ENCODE data around the gene ALAS1.
A peak's percentile ranks its signal among the peaks of the same experiment; 100 is the strongest.

The ALAS1 gene

DNA sequence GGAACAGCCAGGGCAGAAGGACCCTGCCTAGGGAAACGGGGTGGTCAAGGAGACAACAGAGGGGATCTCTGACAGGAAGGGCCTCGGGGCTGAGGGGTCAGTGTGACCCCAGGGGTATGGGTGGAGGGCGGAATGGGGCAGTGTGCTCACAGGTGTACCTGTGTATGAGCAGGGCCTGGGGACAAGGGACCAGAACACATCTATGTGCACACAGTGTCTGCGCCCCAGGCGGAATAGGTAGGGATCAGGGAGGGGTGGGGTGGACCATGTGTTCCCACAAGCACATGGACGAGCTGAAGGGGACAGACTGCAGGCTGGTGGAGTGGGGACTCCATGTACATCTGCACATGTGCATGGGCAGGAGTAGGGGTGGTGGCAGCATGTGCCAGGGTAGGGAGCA, 32.5 kb downstream of the ALAS1 start:
- peaks cover 17% of the 10 kb centered on the region for H3K4me1 ChIP-seq (ENCODE audit: low read depth, poor library complexity, severe bottlenecking)

DNA sequence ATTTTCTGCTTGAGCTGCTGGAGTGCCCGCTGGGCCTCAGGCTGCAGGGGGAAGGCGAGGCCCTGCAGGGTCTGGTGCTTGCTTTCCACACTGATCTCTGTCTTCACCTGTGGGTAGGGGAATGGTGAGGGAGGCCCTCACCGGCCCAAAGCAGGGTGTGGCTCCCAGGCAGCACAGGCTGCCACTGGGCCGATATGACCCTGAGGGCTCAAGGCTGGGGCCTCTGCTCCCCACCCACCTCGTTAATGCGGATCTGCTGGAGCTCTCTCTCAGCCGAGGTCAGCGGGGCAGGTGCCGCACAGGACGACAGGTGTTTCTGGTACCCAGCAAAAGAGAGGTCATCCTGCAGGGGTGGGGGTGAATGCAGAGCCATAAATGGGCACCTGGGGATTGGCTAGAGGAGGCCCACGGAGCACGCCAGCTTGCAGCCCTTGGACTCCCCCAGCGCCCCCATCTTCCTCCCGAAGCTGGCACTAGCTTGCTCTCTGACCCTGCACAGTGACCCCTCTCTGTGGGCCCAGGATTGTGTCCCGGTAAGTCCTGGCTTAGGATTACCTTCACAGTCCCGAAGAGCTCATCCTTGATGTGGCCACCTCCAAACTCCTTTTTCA, 33.0 kb downstream of the ALAS1 start:
- Histone ChIP-seq H3K9ac (no peak overlapping the region), H3K4me1 (ENCODE audit: low read depth, poor library complexity, severe bottlenecking) (peaks cover 11% of the 10 kb centered on the region), H4K20me1 (ENCODE audit: insufficient read depth) (no peaks in the 10 kb centered on the region), H2AFZ (ENCODE audit: low read depth) (no peak overlapping the region), H3K4me2 (no peak overlapping the region), H3K4me3 (IDR thresholded peaks at IDR 0.05; ENCODE audit: insufficient read depth, low read depth, low read length) (no peak overlapping the region), H3K27me3 (ENCODE audit: insufficient read depth, low read depth) (no peaks in the 10 kb centered on the region), H3K27ac (no peak overlapping the region), H3K79me2 (ENCODE audit: insufficient read depth, low read depth) (no peaks in the 10 kb centered on the region), H3K36me3 (ENCODE audit: insufficient read depth) (no peaks in the 10 kb centered on the region)
- TF ChIP-seq, protein P1, sequence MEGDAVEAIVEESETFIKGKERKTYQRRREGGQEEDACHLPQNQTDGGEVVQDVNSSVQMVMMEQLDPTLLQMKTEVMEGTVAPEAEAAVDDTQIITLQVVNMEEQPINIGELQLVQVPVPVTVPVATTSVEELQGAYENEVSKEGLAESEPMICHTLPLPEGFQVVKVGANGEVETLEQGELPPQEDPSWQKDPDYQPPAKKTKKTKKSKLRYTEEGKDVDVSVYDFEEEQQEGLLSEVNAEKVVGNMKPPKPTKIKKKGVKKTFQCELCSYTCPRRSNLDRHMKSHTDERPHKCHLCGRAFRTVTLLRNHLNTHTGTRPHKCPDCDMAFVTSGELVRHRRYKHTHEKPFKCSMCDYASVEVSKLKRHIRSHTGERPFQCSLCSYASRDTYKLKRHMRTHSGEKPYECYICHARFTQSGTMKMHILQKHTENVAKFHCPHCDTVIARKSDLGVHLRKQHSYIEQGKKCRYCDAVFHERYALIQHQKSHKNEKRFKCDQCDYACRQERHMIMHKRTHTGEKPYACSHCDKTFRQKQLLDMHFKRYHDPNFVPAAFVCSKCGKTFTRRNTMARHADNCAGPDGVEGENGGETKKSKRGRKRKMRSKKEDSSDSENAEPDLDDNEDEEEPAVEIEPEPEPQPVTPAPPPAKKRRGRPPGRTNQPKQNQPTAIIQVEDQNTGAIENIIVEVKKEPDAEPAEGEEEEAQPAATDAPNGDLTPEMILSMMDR (conservative IDR thresholded peaks at IDR 0.05; ENCODE audit: low read depth, low read length) = no peak

More for the DNA sequence above, 32.5 kb downstream of the ALAS1 start:
- H3K27me3 ChIP-seq (ENCODE audit: insufficient read depth, low read depth) = no peaks in the 10 kb centered on the region
- no peaks in the 10 kb centered on the region for H3K36me3 ChIP-seq (ENCODE audit: insufficient read depth)
- H3K4me3 ChIP-seq (IDR thresholded peaks at IDR 0.05; ENCODE audit: insufficient read depth, low read depth, low read length) = no peak overlapping the region
- no peaks in the 10 kb centered on the region for H4K20me1 ChIP-seq (ENCODE audit: insufficient read depth)
- no peaks in the 10 kb centered on the region for H3K79me2 ChIP-seq (ENCODE audit: insufficient read depth, low read depth)
- no peak overlapping the region for H3K9ac ChIP-seq
- TF ChIP-seq, protein P1 (conservative IDR thresholded peaks at IDR 0.05; ENCODE audit: low read depth, low read length) = no peak
- no peak overlapping the region for H3K27ac ChIP-seq
- H3K4me2 ChIP-seq = no peak overlapping the region
- H2AFZ ChIP-seq (ENCODE audit: low read depth) = no peak overlapping the region

DNA sequence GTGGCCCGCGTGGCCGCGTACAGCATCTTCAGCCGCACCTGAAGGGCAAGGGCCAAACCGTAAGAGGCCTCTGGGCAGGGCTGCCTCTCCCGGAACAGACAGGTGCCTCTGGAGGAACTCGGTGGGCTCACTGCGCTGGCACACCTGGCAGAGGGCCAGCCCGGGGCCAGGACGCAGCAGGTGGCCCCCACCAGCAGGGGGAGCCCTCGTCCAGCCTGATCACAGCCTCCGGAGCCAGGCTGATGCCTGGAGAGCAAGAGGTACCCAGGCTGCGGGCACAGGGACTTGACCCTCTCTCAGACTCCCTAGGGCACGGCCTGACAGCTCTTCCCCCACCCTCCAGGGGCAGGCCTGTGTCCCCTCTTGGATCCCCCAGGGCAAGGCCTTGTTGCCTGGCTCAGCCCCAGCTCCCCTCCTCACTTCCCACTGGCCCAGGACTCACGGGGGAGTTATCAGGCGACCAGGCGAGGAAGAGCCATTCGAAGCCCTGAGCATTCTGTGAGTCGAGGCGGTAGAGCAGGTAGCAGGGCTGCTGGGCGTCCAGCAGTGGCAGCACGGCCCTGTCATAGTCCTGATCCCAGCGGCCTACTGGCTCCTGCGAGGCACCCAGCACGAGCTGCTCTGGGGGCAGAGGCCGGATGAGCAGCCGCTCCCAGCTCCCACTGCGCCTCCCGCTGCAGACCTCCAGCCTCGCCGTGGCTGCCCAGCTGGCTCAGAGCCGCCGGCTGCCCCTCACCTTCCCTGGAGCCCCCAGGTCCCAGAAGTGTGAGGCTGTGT, 33.7 kb downstream of the ALAS1 start:
- no peak overlapping the region for H2AFZ ChIP-seq (ENCODE audit: low read depth)
- no peak overlapping the region for H3K27ac ChIP-seq
- no peak overlapping the region for H3K4me3 ChIP-seq (IDR thresholded peaks at IDR 0.05; ENCODE audit: insufficient read depth, low read depth, low read length)
- H3K27me3 ChIP-seq (ENCODE audit: insufficient read depth, low read depth) = no peaks in the 10 kb centered on the region
- H3K4me1 ChIP-seq (ENCODE audit: low read depth, poor library complexity, severe bottlenecking) = peaks cover 10% of the 10 kb centered on the region
- no peak overlapping the region for H3K4me2 ChIP-seq
- H3K9ac ChIP-seq = no peak overlapping the region
- no peaks in the 10 kb centered on the region for H3K36me3 ChIP-seq (ENCODE audit: insufficient read depth)
- no peaks in the 10 kb centered on the region for H4K20me1 ChIP-seq (ENCODE audit: insufficient read depth)
- TF ChIP-seq, protein P1 (conservative IDR thresholded peaks at IDR 0.05; ENCODE audit: low read depth, low read length) = peak; percentile 70
- no peaks in the 10 kb centered on the region for H3K79me2 ChIP-seq (ENCODE audit: insufficient read depth, low read depth)

DNA sequence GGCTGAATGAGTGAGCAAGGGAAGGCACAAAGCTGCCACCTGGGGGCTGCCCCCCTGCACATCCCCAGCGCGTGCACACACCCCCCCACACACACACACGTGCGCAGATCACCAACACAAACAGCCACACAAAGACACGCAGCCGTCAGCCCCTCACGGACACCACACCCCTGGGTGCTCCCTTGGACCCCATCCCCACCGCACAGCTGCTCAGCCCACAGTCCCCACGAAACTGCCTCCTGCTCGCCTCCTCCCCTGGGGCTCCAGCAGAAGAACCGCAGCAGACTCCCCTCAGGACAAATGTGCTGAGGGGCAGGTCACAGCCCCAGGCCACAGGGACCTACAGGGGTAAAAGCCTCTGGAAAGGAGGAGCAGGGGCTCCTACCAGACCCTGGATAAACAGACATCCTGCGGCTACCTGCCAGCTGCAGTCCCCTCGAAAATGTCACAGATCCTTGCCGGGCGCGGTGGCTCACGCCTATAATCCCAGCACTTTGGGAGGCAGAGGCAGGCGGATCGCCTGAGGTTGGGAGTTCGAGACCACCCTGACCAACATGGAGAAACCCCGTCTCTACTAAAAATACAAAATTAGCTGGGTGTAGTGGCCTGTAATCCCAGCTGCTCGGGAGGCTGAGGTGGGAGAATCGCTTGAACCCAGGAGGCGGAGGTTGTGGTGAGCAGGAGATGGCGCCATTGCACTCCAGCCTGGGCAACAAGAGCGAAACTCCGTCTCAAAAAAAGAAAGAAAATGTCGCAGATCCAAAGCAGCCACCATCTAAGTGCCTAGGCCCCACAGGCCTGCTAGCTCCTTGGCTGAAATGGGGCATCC, 34.5 kb downstream of the ALAS1 start:
- Histone ChIP-seq H3K27me3 (ENCODE audit: insufficient read depth, low read depth) (no peaks in the 10 kb centered on the region), H2AFZ (ENCODE audit: low read depth) (no peak overlapping the region), H3K4me1 (ENCODE audit: low read depth, poor library complexity, severe bottlenecking) (peaks cover 5% of the 10 kb centered on the region), H3K79me2 (ENCODE audit: insufficient read depth, low read depth) (no peaks in the 10 kb centered on the region), H3K27ac (no peak overlapping the region), H3K4me3 (IDR thresholded peaks at IDR 0.05; ENCODE audit: insufficient read depth, low read depth, low read length) (no peak overlapping the region), H3K9ac (no peak overlapping the region), H4K20me1 (ENCODE audit: insufficient read depth) (no peaks in the 10 kb centered on the region), H3K36me3 (ENCODE audit: insufficient read depth) (no peaks in the 10 kb centered on the region), H3K4me2 (no peak overlapping the region)
- TF ChIP-seq, protein P1 (conservative IDR thresholded peaks at IDR 0.05; ENCODE audit: low read depth, low read length) = no peak

All from KMS-11 (cell line).